GM19099 (cell line): Measurements from ENCODE around the gene TPM3.

Experiments used
- POLR2A ChIP-seq: IDR thresholded peaks from 3 replicates; pipeline ENCODE4 v1.6.1; 2011; ENCODE audit warnings: low read depth; ENCODE audit not compliant: insufficient read length; ENCODE audit errors: extremely low read depth

TPM3 gene

DNA sequence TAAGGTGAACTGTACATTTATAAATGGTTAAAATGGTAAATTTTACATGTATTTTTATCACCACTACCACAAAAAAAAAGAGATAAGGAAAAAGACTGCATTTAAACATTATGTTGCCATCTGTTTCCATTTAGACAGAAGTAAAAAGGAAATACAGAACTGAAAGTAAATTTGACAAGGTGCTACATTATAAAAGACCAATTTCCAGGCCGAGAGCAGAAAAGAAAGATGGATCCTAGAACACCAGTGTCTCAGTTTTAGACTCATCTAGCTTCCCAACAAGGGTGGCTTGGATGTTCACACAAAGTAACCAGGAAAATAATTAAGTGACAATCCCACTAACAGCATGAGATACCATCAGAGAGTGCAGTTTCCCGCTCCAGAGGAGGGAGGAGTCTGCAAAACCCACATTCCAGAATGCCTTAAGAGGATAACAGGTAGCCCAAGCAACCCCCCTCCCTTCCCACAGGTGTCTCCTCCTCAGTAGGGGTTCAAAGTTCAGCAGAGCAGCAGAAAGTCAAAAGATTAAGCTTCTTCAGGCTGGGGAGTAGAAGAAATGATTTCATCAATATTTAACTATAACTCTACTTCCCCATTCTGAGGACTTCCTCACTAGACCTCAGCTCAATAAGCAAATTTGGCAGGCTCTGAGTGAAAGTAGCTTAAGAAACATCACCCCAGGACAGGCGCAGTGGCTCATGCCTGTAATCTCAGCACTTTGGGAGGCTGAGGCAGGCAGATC lies 11.8 kb downstream of the TPM3 start:
- TF ChIP-seq POLR2A = no peak

DNA sequence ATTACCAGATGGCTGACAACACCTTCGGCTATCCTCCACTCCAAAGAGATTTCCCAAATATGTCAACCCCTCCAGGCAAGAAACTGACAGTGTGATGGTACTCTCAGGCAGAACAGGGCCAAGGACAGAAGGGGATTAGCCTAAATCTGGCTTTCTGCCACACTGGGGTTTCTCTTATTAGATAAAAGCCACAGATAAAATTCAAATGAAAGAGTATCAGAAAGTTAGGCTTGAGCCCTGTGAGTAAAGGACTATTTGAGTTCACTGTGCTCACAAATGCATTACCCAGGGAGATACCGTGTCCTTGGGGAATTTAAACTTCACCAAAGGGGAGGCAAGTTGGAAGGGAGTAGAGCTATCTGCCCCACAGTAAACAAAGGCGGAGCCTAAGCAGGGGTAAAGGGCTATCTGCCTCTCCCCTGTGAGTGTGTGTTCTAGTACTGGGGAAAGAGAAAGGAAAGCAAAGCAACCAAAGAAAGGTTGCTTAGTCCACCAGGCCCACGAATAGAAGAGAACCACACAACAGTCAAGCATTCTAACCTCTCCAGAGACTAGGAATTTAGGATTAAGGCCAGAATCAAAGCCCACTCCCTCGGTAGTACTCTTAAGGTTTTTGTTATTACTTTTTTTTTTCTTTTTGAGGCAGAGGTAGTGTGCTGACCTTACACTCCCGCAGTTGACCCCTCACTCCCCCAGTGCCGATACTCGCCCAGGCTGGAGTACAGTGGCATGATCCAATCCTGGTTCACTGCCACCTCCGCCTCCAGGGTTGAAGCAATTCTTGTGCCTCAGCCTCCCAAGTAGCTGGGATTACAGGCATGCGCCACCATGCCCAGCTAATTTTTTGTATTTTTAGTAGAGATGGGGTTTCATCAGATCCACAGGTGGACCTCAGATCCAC lies 12.7 kb downstream of the TPM3 start:
- TF ChIP-seq POLR2A = no peak

DNA sequence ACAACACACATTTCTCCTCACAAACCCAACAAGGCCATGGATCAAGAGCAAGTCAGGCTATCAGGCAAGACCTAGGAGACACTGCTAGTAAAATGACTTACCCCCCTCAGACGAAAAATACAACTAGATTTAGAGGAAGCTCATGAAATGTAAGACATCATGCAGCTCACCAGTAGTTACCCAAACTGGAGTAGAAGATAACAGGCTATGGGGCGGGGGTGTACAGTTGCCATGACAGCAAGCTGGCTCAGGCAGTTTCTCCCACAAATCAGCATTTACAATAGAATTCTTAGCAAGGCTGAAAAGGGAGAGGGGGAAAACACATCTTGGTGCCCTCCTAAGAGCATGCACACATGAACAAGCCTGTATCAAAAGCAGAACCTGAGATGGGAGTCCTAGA lies 13.9 kb downstream of the TPM3 start:
- no peak for TF ChIP-seq POLR2A

GRCh38 chr1:154176337-154176736 lies 15.6 kb downstream of the TPM3 start:
- TF ChIP-seq POLR2A = no peak

- TF ChIP-seq POLR2A = no peak
Measured at GRCh38 chr1:154174654-154175053, 17.2 kb downstream of the TPM3 start.

GRCh38 chr1:154171880-154172279 lies 20.0 kb downstream of the TPM3 start:
- TF ChIP-seq POLR2A = no peak

DNA sequence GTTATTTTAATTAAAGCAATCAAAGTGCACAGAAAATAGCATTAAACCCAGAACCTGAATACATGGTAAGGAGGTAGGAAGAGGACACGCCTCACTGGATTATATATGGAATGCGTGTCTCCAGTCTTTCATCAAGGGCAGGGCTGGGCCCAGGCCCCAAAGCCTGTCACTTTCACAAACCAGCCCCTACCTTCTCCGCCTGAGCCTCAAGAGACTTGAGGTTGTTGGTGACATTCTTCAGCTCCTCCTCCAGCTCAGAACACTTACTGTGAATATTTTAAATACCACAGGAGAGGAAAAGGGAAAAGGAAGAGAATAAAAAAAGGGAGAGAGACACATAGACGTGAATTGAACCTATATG lies 20.7 kb downstream of the TPM3 start:
- TF ChIP-seq POLR2A = no peak

GRCh38 chr1:154170547-154171222 lies 21.2 kb downstream of the TPM3 start:
- TF ChIP-seq POLR2A = no peak

GRCh38 chr1:154167461-154167860 lies 24.4 kb downstream of the TPM3 start:
- TF ChIP-seq POLR2A = no peak

GRCh38 chr1:154166207-154166606 lies 25.7 kb downstream of the TPM3 start:
- TF ChIP-seq POLR2A = no peak

- no peak for TF ChIP-seq POLR2A
Measured at GRCh38 chr1:154159554-154159953, 32.3 kb downstream of the TPM3 start.

GRCh38 chr1:154158307-154159125 lies 33.4 kb downstream of the TPM3 start:
- TF ChIP-seq POLR2A = no peak

DNA sequence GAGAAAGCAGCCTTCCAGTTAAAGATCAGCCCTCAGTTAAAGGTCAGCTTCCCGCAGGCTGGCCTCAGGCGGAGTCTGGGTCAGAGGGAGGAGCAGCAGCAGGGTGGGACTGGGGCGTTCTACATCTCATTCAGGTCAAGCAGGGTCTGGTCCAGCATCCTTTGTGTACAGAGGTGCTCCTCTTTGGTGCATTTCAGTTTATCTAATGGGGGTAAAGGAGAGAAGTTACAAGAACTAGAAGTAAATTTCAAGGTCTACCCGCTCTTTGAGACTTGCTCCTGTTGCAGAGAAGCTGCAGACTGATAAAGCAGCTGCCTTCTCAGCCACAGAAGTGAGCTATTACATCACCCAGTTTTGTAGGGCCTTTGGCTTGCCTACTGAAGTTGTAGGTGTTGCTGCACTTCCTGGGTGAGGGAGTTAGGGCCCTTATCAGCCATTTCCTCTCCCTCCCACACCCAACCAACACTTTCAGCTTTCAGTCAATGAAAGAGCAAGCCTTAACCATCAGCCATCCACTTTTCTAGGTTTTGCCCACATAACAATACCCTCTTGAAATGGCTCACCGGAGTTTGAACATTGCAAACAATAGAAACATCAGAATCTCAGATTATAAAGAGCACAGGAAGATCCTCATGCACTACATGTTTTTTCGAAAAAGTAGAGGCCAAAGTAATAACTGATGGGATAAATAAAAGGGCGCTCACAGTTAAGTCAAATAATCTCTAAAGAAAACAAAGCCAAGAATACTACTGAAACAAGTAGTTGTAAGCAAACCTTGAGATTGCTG lies 34.2 kb downstream of the TPM3 start:
- no peak for TF ChIP-seq POLR2A

DNA sequence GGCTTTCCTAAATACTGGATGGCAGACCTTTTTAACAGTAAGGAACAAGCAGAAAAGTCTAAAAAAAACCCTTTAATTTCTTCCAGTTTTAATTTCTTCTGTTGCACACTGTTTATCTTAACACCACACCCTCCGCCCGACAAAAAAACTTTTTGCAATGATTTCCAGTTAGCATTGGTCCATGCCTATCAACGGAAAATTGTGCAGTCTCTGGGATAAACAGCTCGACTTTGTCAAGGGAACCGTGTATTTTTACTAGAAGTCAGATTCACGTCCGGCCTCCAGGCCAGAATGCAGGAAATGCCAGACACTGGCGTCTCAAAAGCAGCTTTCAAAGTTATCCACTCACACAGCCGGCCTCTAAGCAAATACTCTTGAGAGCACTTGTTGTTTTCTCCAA lies 36.6 kb downstream of the TPM3 start:
- no peak for TF ChIP-seq POLR2A

GRCh38 chr1:154154534-154155191 lies 37.2 kb downstream of the TPM3 start, which contains the start of gene NUP210L:
NUP210L (minus strand) TSS chr1:154155073.
- no peak for TF ChIP-seq POLR2A
